ENCODE results near the gene NRBF2. TPM values are rescaled to one million over a fixed set of nuclear protein-coding genes. Genes with fewer than 3 reads are reported as not detected.

NRBF2 gene
- total RNA-seq, 1 donor = 35.1 TPM

- Histone ChIP-seq H3K79me2 (ENCODE audit: insufficient read depth, low read length) (peaks cover 11% of the 10 kb centered on the region), H3K36me3 (ENCODE audit: insufficient read depth, low read length) (peaks cover 21% of the 10 kb centered on the region), H3K4me1 (ENCODE audit: insufficient read depth, low read length) (peaks cover 6% of the 10 kb centered on the region), H3K4me2 (ENCODE audit: insufficient read depth, low read length) (no peak overlapping the region), H3K27ac (ENCODE audit: low read depth, low read length) (no peak overlapping the region), H2AFZ (ENCODE audit: low read length) (no peak overlapping the region), H3K27me3 (ENCODE audit: insufficient read depth, low read length) (no peaks in the 10 kb centered on the region), H3K4me3 (ENCODE audit: insufficient read depth, low read length) (no peak overlapping the region), H4K20me1 (ENCODE audit: insufficient read depth, low read length) (peaks cover 21% of the 10 kb centered on the region), H3K9me3 (ENCODE audit: low read depth, low read length) (no peaks in the 10 kb centered on the region)
- DNase-seq (ENCODE audit: insufficient read length, low spot score, missing footprints) = peak; percentile 72
- TF ChIP-seq CTCF (IDR thresholded peaks at IDR 0.05; ENCODE audit: extremely low read depth, low read depth, low read length) = peak; percentile 81
Observed at GRCh38 chr10:63157845-63158624, 24.9 kb downstream of the NRBF2 start.

GRCh38 chr10:63161592-63161991, 28.5 kb downstream of the NRBF2 start:
- no peak overlapping the region for H3K4me2 ChIP-seq (ENCODE audit: insufficient read depth, low read length)
- H3K27ac ChIP-seq (ENCODE audit: low read depth, low read length) = no peak overlapping the region
- no peak for TF ChIP-seq CTCF (IDR thresholded peaks at IDR 0.05; ENCODE audit: extremely low read depth, low read depth, low read length)
- H3K9me3 ChIP-seq (ENCODE audit: low read depth, low read length) = no peaks in the 10 kb centered on the region
- H3K4me3 ChIP-seq (ENCODE audit: insufficient read depth, low read length) = no peak overlapping the region
- peaks cover 2% of the 10 kb centered on the region for H3K79me2 ChIP-seq (ENCODE audit: insufficient read depth, low read length)
- peak; percentile 32 for DNase-seq (ENCODE audit: insufficient read length, low spot score, missing footprints)
- no peak overlapping the region for H2AFZ ChIP-seq (ENCODE audit: low read length)
- H3K4me1 ChIP-seq (ENCODE audit: insufficient read depth, low read length) = peaks cover 3% of the 10 kb centered on the region
- no peaks in the 10 kb centered on the region for H3K27me3 ChIP-seq (ENCODE audit: insufficient read depth, low read length)
- peaks cover 17% of the 10 kb centered on the region for H4K20me1 ChIP-seq (ENCODE audit: insufficient read depth, low read length)
- peaks cover 19% of the 10 kb centered on the region for H3K36me3 ChIP-seq (ENCODE audit: insufficient read depth, low read length)

GRCh38 chr10:63164166-63164623, 31.1 kb downstream of the NRBF2 start:
- H3K79me2 ChIP-seq (ENCODE audit: insufficient read depth, low read length) = no peaks in the 10 kb centered on the region
- H3K36me3 ChIP-seq (ENCODE audit: insufficient read depth, low read length) = peaks cover 19% of the 10 kb centered on the region
- no peak overlapping the region for H3K4me3 ChIP-seq (ENCODE audit: insufficient read depth, low read length)
- no peaks in the 10 kb centered on the region for H3K4me1 ChIP-seq (ENCODE audit: insufficient read depth, low read length)
- H3K27me3 ChIP-seq (ENCODE audit: insufficient read depth, low read length) = no peaks in the 10 kb centered on the region
- H2AFZ ChIP-seq (ENCODE audit: low read length) = no peak overlapping the region
- H3K9me3 ChIP-seq (ENCODE audit: low read depth, low read length) = no peaks in the 10 kb centered on the region
- no peak for DNase-seq (ENCODE audit: insufficient read length, low spot score, missing footprints)
- no peak overlapping the region for H3K4me2 ChIP-seq (ENCODE audit: insufficient read depth, low read length)
- H3K27ac ChIP-seq (ENCODE audit: low read depth, low read length) = no peak overlapping the region
- TF ChIP-seq CTCF (IDR thresholded peaks at IDR 0.05; ENCODE audit: extremely low read depth, low read depth, low read length) = no peak
- H4K20me1 ChIP-seq (ENCODE audit: insufficient read depth, low read length) = peaks cover 5% of the 10 kb centered on the region

GRCh38 chr10:63165249-63165648, 32.1 kb downstream of the NRBF2 start:
- H3K27me3 ChIP-seq (ENCODE audit: insufficient read depth, low read length) = no peaks in the 10 kb centered on the region
- no peaks in the 10 kb centered on the region for H3K79me2 ChIP-seq (ENCODE audit: insufficient read depth, low read length)
- H4K20me1 ChIP-seq (ENCODE audit: insufficient read depth, low read length) = peaks cover 5% of the 10 kb centered on the region
- no peak overlapping the region for H3K4me3 ChIP-seq (ENCODE audit: insufficient read depth, low read length)
- no peak overlapping the region for H3K4me2 ChIP-seq (ENCODE audit: insufficient read depth, low read length)
- no peak for TF ChIP-seq CTCF (IDR thresholded peaks at IDR 0.05; ENCODE audit: extremely low read depth, low read depth, low read length)
- H2AFZ ChIP-seq (ENCODE audit: low read length) = no peak overlapping the region
- DNase-seq (ENCODE audit: insufficient read length, low spot score, missing footprints) = no peak
- no peaks in the 10 kb centered on the region for H3K9me3 ChIP-seq (ENCODE audit: low read depth, low read length)
- H3K4me1 ChIP-seq (ENCODE audit: insufficient read depth, low read length) = no peaks in the 10 kb centered on the region
- H3K27ac ChIP-seq (ENCODE audit: low read depth, low read length) = no peak overlapping the region
- peaks cover 27% of the 10 kb centered on the region for H3K36me3 ChIP-seq (ENCODE audit: insufficient read depth, low read length)

All from osteoblast (primary cell).